Choroid plexus epithelial cell (primary cell): ENCODE results near the gene GNB1L.

Experiments
- DNase-seq: peaks from one replicate; pipeline ENCODE4 v3.0.0-alpha.2; 2010; ENCODE audit warnings: low read depth
- H3K4me3 ChIP-seq: 2 replicates; pipeline ENCODE4 v1.5.1; 2011; ENCODE audit warnings: low read depth, mild to moderate bottlenecking, control low read depth, low read length, moderate library complexity
- CTCF ChIP-seq: conservative IDR thresholded peaks from 2 replicates; pipeline ENCODE4 v1.5.1; 2011; ENCODE audit warnings: low read depth, mild to moderate bottlenecking, control low read depth, inconsistent platforms, low read length, moderate library complexity

Gene GNB1L

GRCh38 chr22:19819911-19820879, 34.5 kb downstream of the GNB1L start:
- no peak overlapping the region for H3K4me3 ChIP-seq
- no peak for TF ChIP-seq CTCF
- no peak for DNase-seq

- no peak for TF ChIP-seq CTCF
- H3K4me3 ChIP-seq = no peak overlapping the region
- no peak for DNase-seq
These were observed 35.3 kb downstream of the GNB1L start for GRCh38 chr22:19819208-19819910.

- TF ChIP-seq CTCF = no peak
- no peak for DNase-seq
- no peak overlapping the region for H3K4me3 ChIP-seq
These were observed 36.1 kb downstream of the GNB1L start for GRCh38 chr22:19818324-19819207.

- DNase-seq = no peak
- TF ChIP-seq CTCF = no peak
- H3K4me3 ChIP-seq = no peak overlapping the region
These were observed 38.1 kb downstream of the GNB1L start for GRCh38 chr22:19816372-19817119.

GRCh38 chr22:19815823-19816290, 38.8 kb downstream of the GNB1L start:
- no peak for DNase-seq
- no peak for TF ChIP-seq CTCF

More at GRCh38 chr22:19815823-19816290, 38.8 kb downstream of the GNB1L start:
- no peak overlapping the region for H3K4me3 ChIP-seq
